ENCODE data around the gene MAPK8IP1. TPM values are rescaled to one million over a fixed set of nuclear protein-coding genes. Genes with fewer than 3 reads are reported as not detected.
A peak's percentile ranks its signal among the peaks of the same experiment; 100 is the strongest.

MAPK8IP1 gene
- total and polyA plus RNA-seq, 2 donors (not counting 1 experiment from before 2014, with no cell fraction given) = 2.1 to 4.0 TPM

- ChIA-PET POLR2A (interaction anchor here (10.9 kb wide), 1 partner anchor 12 kb away, joined by 162 read pairs; the partner anchor contains the start of genes LARGE2 and PEX16), CTCF (interaction anchor here (3.4 to 11.4 kb wide), 3 partner anchors 13 to 73 kb away, joined by 17 to 98 read pairs (median 50); partner anchors contain the start of genes LARGE2 and PEX16)
- Histone ChIP-seq H3K9me3 (ENCODE audit: control extremely low read depth in 1 of 3, control insufficient read depth in 2 of 3, insufficient read depth in 1 of 3, low read length in 2 of 3) (no peaks in the 10 kb centered on the region), H4K20me1 (ENCODE audit: control insufficient read depth, insufficient read depth, low read length, poor library complexity, severe bottlenecking) (peaks cover 31% of the 10 kb centered on the region), H2AFZ (ENCODE audit: insufficient read depth, low read depth, low read length, poor library complexity, severe bottlenecking) (no peak overlapping the region), H3K27me3 (replicated peaks in 1 of 4; ENCODE audit: control extremely low read depth in 1 of 4, control insufficient read depth in 3 of 4, insufficient read depth in 4 of 4, low read length in 3 of 4) (no peaks in the 10 kb centered on the region), H3K4me2 (replicated peaks; ENCODE audit: low read depth, low read length, poor library complexity, severe bottlenecking) (peak overlapping the region; percentile 91), H3K27ac (ENCODE audit: low read length in 2 of 2) (peak overlapping the region; percentile 26 to 92), H3K4me3 (ENCODE audit: control extremely low read depth in 1 of 5, extremely low read depth in 1 of 5, insufficient read depth in 1 of 5, low read depth in 2 of 5, low read length in 4 of 5) (peak overlapping the region; percentile 63 to 95 (median 90)), H3K4me1 (ENCODE audit: control insufficient read depth in 2 of 2, insufficient read depth in 2 of 2, low read length in 2 of 2) (peaks cover 76 to 89% of the 10 kb centered on the region in 2 donors), H3K36me3 (replicated peaks in 1 of 2; ENCODE audit: control extremely low read depth in 1 of 2, control insufficient read depth in 1 of 2, extremely low read depth in 1 of 2, insufficient read depth in 2 of 2, low read length in 1 of 2) (peaks cover 0 to 20% of the 10 kb centered on the region in 2 experiments), H3K9ac (ENCODE audit: low read length) (peak overlapping the region; percentile 82), H3K79me2 (ENCODE audit: control insufficient read depth, insufficient read depth, low read length) (peaks cover 88% of the 10 kb centered on the region)
- H3K4me3 Mint-ChIP-seq = peak overlapping the region; percentile 95
- 20% methylated on average over 8 of the region's 15 CpGs for WGBS (ENCODE audit: insufficient coverage)
- TF ChIP-seq EZH2 (IDR thresholded peaks at IDR 0.05; ENCODE audit: borderline replicate concordance, insufficient read depth, low read depth, low read length, poor library complexity, severe bottlenecking) (no peak), CTCF (IDR thresholded peaks at IDR 0.05) (no peak)
- peak; percentile 63 for ATAC-seq (ENCODE audit: low read depth)
- H3K4me1 Mint-ChIP-seq = peaks cover 92% of the 10 kb centered on the region
- H3K27ac Mint-ChIP-seq = peak overlapping the region; percentile 92
- peak; percentile 88 for DNase-seq
- intact Hi-C loops (cut with micrococcal nuclease) = loop anchor here (2.0 to 10.0 kb wide), 4 partner anchors 74 to 1622 kb away; partner anchors contain the start of genes CELF1, PHF21A and SLC35C1
- H3K27me3 Mint-ChIP-seq = no peaks in the 10 kb centered on the region
- no peaks in the 10 kb centered on the region for H3K9me3 Mint-ChIP-seq (ENCODE audit: insufficient read depth)
These were observed 47.8 kb downstream of the MAPK8IP1 start for GRCh38 chr11:45933131-45933831.

Data from B cell (primary cell).